CD8-positive, alpha-beta memory T cell (primary cell): Measurements from ENCODE around the gene CNDP1. TPM values are rescaled to one million over a fixed set of nuclear protein-coding genes. Genes with fewer than 3 reads are reported as not detected.

Experiments
- CTCF ChIA-PET: fragments of 350-600 bp; sonication (Branson Sonifier 250); formaldehyde crosslinking; loops from one replicate; lab custom pipeline; 2021; ENCODE audit warnings: antibody characterized with exemption; lab: Charles Lee
- POLR2A ChIA-PET: fragments of 350-600 bp; sonication (Branson Sonifier 250); formaldehyde crosslinking; loops from one replicate; lab custom pipeline; 2021; ENCODE audit warnings: antibody characterized with exemption; lab: Charles Lee
- DNase-seq, 5 donors: peaks; one replicate each; pipeline versions ENCODE4 v3.0.0 to v3.0.0-alpha.2; 2020 to 2022; ENCODE audit warnings: mixed read lengths in 1 of 5
- H3K27ac ChIP-seq: one replicate; pipeline ENCODE4 v1.7.0; 2013; ENCODE audit warnings: low read depth, mild to moderate bottlenecking, low read length, moderate library complexity
- H3K27me3 ChIP-seq: 2 replicates; pipeline ENCODE4 v1.7.0; 2013; ENCODE audit warnings: low read length, mild to moderate bottlenecking; ENCODE audit not compliant: insufficient read depth, poor library complexity, severe bottlenecking
- H3K36me3 ChIP-seq: 2 replicates; pipeline ENCODE4 v1.7.0; 2013; ENCODE audit warnings: mild to moderate bottlenecking, low read length, moderate library complexity; ENCODE audit not compliant: insufficient read depth
- H3K4me1 ChIP-seq: 2 replicates; pipeline ENCODE4 v1.7.0; 2013; ENCODE audit warnings: mild to moderate bottlenecking, low read length, moderate library complexity; ENCODE audit not compliant: insufficient read depth
- H3K4me3 ChIP-seq: 2 replicates; pipeline ENCODE4 v1.7.0; 2013; ENCODE audit warnings: mild to moderate bottlenecking, low read length
- H3K9me3 ChIP-seq: 2 replicates; pipeline ENCODE4 v1.7.0; 2013; ENCODE audit warnings: mild to moderate bottlenecking, low read length
- H3K27ac Mint-ChIP-seq, 8 donors: one replicate each; pipeline ENCODE4 v1.8.0; 2020 to 2021; ENCODE audit warnings: mixed read lengths in 8 of 8, mild to moderate bottlenecking in 6 of 8, inconsistent platforms in 3 of 8, moderate library complexity in 3 of 8
- H3K27me3 Mint-ChIP-seq, 2 donors: one replicate each; pipeline ENCODE4 v1.8.0; 2020 to 2021; ENCODE audit warnings: mixed read lengths in 2 of 2, mild to moderate bottlenecking in 1 of 2, moderate library complexity in 1 of 2
- H3K36me3 Mint-ChIP-seq, 3 donors: one replicate each; pipeline ENCODE4 v1.8.0; 2020 to 2021; ENCODE audit warnings: mixed read lengths in 3 of 3, inconsistent platforms in 1 of 3, mild to moderate bottlenecking in 1 of 3
- H3K4me1 Mint-ChIP-seq, 3 donors: one replicate each; pipeline ENCODE4 v1.8.0; 2020 to 2021; ENCODE audit warnings: mixed read lengths in 3 of 3, inconsistent platforms in 1 of 3, mild to moderate bottlenecking in 1 of 3
- H3K4me3 Mint-ChIP-seq, 7 donors: one replicate each; pipeline ENCODE4 v1.8.0; 2020 to 2021; ENCODE audit warnings: mixed read lengths in 7 of 7, mild to moderate bottlenecking in 6 of 7, moderate library complexity in 4 of 7, inconsistent platforms in 2 of 7
- H3K9me3 Mint-ChIP-seq, 5 donors: one replicate each; pipeline ENCODE4 v1.8.0; 2020 to 2022; ENCODE audit warnings: mixed read lengths in 5 of 5, mild to moderate bottlenecking in 3 of 5, moderate library complexity in 2 of 5, inconsistent platforms in 1 of 5
- polyA plus RNA-seq: library from polyadenylated mRNA; unstranded; fragments of 300-500 nt; fragmentation: Illumina TruSeq; gene quantifications from one replicate; pipeline ENCODE4 v1.2.3, GENCODE V29; 2021
- total RNA-seq, 2 experiments: library from RNA; stranded (reverse); gene quantifications; one replicate each; pipeline ENCODE4 v1.2.3, GENCODE V29; 2021

CNDP1 gene
- total RNA-seq (under 1 TPM in 1 of 2 experiments, not detected in 1; 0.09 TPM), polyA plus RNA-seq (not detected)

GRCh38 chr18:74534150-74534969 lies at the start of gene CNDP1:
Gene CNDP1 (plus strand): TSS chr18:74534500. CDS start chr18:74534668, 168 bp downstream.
- no peak within 1 kb of the TSS for H3K4me3 Mint-ChIP-seq
- H3K27me3 Mint-ChIP-seq = peaks cover 0 to 14% of the 10 kb centered on the region in 2 donors
- Histone ChIP-seq H3K36me3 (no peaks in the 10 kb centered on the region), H3K4me3 (no peak within 1 kb of the TSS), H3K27me3 (no peaks in the 10 kb centered on the region), H3K27ac (no peak within 1 kb of the TSS), H3K4me1 (no peaks in the 10 kb centered on the region), H3K9me3 (no peaks in the 10 kb centered on the region)
- no peak for DNase-seq
- peaks cover 0 to 8% (median 8%) of the 10 kb centered on the region in 3 donors for H3K4me1 Mint-ChIP-seq
- peak within 1 kb of the TSS in 1 of 8 donors; percentile 18 for H3K27ac Mint-ChIP-seq
- ChIA-PET CTCF (no interaction called here), POLR2A (no interaction called here)
- H3K9me3 Mint-ChIP-seq = no peaks in the 10 kb centered on the region
- H3K36me3 Mint-ChIP-seq = no peaks in the 10 kb centered on the region

DNA sequence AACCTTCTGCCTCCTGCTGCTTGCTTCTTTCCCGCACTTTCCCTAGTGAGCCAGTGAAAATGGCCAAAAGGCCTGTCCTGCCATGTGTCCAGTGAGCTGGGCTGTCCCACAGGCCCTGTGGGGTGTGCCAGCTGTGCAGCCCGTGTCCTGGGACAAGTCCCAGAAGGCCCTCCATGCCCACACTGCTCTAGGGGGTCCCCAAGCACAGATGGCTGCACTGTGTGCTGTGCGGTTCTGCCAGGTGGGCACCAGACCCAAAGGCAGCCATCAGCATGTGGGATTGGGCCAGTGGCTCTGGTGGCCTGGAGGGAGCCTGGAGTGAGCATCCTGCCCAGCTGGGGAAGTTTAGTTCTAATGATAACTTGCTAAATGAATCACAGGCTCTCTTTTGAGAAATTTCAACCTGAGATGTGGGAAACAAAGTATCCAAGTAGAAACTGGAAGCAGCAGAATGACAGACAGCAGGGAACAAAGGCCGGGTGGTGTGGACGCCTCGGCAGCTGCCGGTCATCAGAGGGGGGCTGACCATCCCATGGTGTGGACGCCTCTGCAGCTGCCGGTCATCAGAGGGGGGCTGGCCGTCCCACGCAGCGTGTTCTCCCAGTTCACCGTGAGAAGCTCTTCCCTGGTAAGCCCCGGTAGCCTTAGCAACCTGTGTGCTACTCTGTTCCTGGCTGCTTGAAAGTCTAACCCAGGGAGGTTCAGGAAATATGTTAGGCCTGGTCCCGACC lies 48.0 kb upstream of the CNDP1 start:
- POLR2A ChIA-PET = no interaction called here
- Histone ChIP-seq H3K9me3 (no peaks in the 10 kb centered on the region), H3K36me3 (no peaks in the 10 kb centered on the region), H3K4me1 (peaks cover 10% of the 10 kb centered on the region), H3K27me3 (no peaks in the 10 kb centered on the region), H3K4me3 (no peak overlapping the region), H3K27ac (no peak overlapping the region)
- H3K4me1 Mint-ChIP-seq = peaks cover 14 to 18% (median 17%) of the 10 kb centered on the region in 3 donors
- peak overlapping the region in 1 of 8 donors; percentile 16 for H3K27ac Mint-ChIP-seq
- H3K4me3 Mint-ChIP-seq = no peak overlapping the region
- no peak for DNase-seq
- H3K9me3 Mint-ChIP-seq = no peaks in the 10 kb centered on the region
- CTCF ChIA-PET = interaction anchor here (1.9 kb wide), 1 partner anchor 8 kb away, joined by 7 read pairs; no protein-coding TSS in a partner anchor
- H3K27me3 Mint-ChIP-seq = peaks cover 2 to 8% of the 10 kb centered on the region in 2 donors
- no peaks in the 10 kb centered on the region for H3K36me3 Mint-ChIP-seq

DNA sequence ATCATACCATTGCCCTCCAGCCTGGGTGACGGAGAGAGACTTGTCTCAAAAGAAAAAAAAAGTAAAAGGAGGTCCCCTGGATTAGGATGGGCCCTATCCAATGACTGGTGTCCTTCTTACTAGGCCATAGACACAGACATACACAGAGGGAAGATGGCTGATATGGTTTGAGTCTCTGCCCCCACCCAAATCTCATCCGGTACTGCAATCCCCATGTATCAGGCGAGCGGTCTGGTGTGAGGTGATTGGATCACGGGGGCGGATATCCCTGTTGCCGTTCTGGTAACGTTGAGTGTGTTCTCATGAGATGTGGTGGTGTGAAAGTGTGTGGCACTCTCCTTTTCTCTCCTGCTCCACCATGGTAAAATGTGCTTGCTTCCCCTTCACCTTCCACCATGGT lies 45.9 kb upstream of the CNDP1 start:
- ChIA-PET CTCF (no interaction called here), POLR2A (no interaction called here)
- H3K9me3 Mint-ChIP-seq = no peaks in the 10 kb centered on the region
- Histone ChIP-seq H3K9me3 (no peaks in the 10 kb centered on the region), H3K4me1 (peaks cover 10% of the 10 kb centered on the region), H3K36me3 (no peaks in the 10 kb centered on the region), H3K27ac (no peak overlapping the region), H3K27me3 (no peaks in the 10 kb centered on the region), H3K4me3 (no peak overlapping the region)
- H3K27ac Mint-ChIP-seq = no peak overlapping the region
- H3K4me1 Mint-ChIP-seq = peaks cover 13 to 18% (median 14%) of the 10 kb centered on the region in 3 donors
- no peaks in the 10 kb centered on the region for H3K36me3 Mint-ChIP-seq
- no peak for DNase-seq
- H3K27me3 Mint-ChIP-seq = peaks cover 2 to 3% of the 10 kb centered on the region in 2 donors
- no peak overlapping the region for H3K4me3 Mint-ChIP-seq

GRCh38 chr18:74488864-74489263 lies 45.4 kb upstream of the CNDP1 start:
- no peaks in the 10 kb centered on the region for H3K9me3 Mint-ChIP-seq
- no peak for DNase-seq
- ChIA-PET POLR2A (no interaction called here), CTCF (no interaction called here)
- H3K27me3 Mint-ChIP-seq = peaks cover 2 to 3% of the 10 kb centered on the region in 2 donors
- H3K36me3 Mint-ChIP-seq = no peaks in the 10 kb centered on the region
- H3K4me3 Mint-ChIP-seq = no peak overlapping the region
- no peaks in the 10 kb centered on the region for H3K36me3 ChIP-seq
- H3K9me3 ChIP-seq = no peaks in the 10 kb centered on the region
- peaks cover 10% of the 10 kb centered on the region for H3K4me1 ChIP-seq
- H3K27me3 ChIP-seq = no peaks in the 10 kb centered on the region
- H3K27ac ChIP-seq = no peak overlapping the region
- H3K4me1 Mint-ChIP-seq = peaks cover 14 to 18% (median 18%) of the 10 kb centered on the region in 3 donors
- H3K27ac Mint-ChIP-seq = no peak overlapping the region
- no peak overlapping the region for H3K4me3 ChIP-seq

- Histone ChIP-seq H3K4me3 (no peak overlapping the region), H3K27ac (no peak overlapping the region), H3K4me1 (peaks cover 7% of the 10 kb centered on the region), H3K27me3 (no peaks in the 10 kb centered on the region), H3K36me3 (no peaks in the 10 kb centered on the region), H3K9me3 (no peaks in the 10 kb centered on the region)
- no peak for DNase-seq
- Mint-ChIP-seq H3K27ac (peak overlapping the region in 1 of 8 donors; percentile 36), H3K27me3 (peaks cover 0 to 3% of the 10 kb centered on the region in 2 donors), H3K9me3 (no peaks in the 10 kb centered on the region), H3K36me3 (no peaks in the 10 kb centered on the region), H3K4me3 (no peak overlapping the region), H3K4me1 (peaks cover 10 to 16% (median 15%) of the 10 kb centered on the region in 3 donors)
- ChIA-PET CTCF (no interaction called here), POLR2A (no interaction called here)
Observed at GRCh38 chr18:74489676-74490075, 44.6 kb upstream of the CNDP1 start.

DNA sequence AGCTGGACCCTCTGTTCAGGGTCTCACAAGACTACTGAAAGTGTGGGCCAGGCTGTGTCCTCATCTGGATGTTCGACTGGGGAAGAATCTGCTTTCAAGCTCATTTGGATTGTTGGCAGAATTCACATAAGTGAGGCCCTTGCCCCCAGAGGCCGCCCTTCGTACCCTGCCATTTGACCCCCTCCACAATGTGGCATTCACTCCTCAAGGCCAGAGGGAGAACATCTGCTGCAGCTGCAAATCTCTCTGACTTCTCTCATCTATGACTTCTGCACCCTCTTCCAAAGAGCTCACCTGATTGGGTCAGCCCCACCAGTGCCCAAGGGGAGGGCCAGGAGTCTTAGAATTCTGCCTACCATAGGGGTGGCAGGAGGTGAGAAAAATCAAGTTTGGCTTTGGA lies 42.0 kb upstream of the CNDP1 start:
- Histone ChIP-seq H3K27me3 (no peaks in the 10 kb centered on the region), H3K4me3 (no peak overlapping the region), H3K36me3 (no peaks in the 10 kb centered on the region), H3K27ac (no peak overlapping the region), H3K4me1 (peaks cover 7% of the 10 kb centered on the region), H3K9me3 (no peaks in the 10 kb centered on the region)
- ChIA-PET POLR2A (no interaction called here), CTCF (interaction anchor here (0.9 to 7.7 kb wide), 4 partner anchors 59 to 138 kb away, joined by 4 to 156 read pairs (median 8); no protein-coding TSS in a partner anchor)
- Mint-ChIP-seq H3K27me3 (peaks cover 2 to 3% of the 10 kb centered on the region in 2 donors), H3K9me3 (no peaks in the 10 kb centered on the region), H3K4me3 (no peak overlapping the region), H3K27ac (peak overlapping the region in 1 of 8 donors; percentile 26), H3K4me1 (peaks cover 12 to 23% (median 15%) of the 10 kb centered on the region in 3 donors), H3K36me3 (peaks cover 0 to 10% (median 0%) of the 10 kb centered on the region in 3 donors)
- DNase-seq = no peak

GRCh38 chr18:74493689-74494088 lies 40.6 kb upstream of the CNDP1 start:
- H3K27ac ChIP-seq = no peak overlapping the region

More at GRCh38 chr18:74493689-74494088, 40.6 kb upstream of the CNDP1 start:
- peaks cover 0 to 11% (median 0%) of the 10 kb centered on the region in 3 donors for H3K36me3 Mint-ChIP-seq
- DNase-seq = peak; percentile 34 to 82 (median 60)
- peaks cover 23 to 37% (median 30%) of the 10 kb centered on the region in 3 donors for H3K4me1 Mint-ChIP-seq
- H3K27me3 ChIP-seq = no peaks in the 10 kb centered on the region
- no peaks in the 10 kb centered on the region for H3K9me3 Mint-ChIP-seq
- peaks cover 21% of the 10 kb centered on the region for H3K4me1 ChIP-seq
- H3K36me3 ChIP-seq = no peaks in the 10 kb centered on the region
- H3K9me3 ChIP-seq = no peaks in the 10 kb centered on the region
- H3K4me3 Mint-ChIP-seq = peak overlapping the region in 2 of 7 donors; percentile 18 to 43
- H3K4me3 ChIP-seq = no peak overlapping the region
- H3K27me3 Mint-ChIP-seq = peaks cover 2 to 3% of the 10 kb centered on the region in 2 donors
- peak overlapping the region; percentile 8 to 97 (median 82) for H3K27ac Mint-ChIP-seq
- POLR2A ChIA-PET = interaction anchor here (0.8 to 1.1 kb wide), 3 partner anchors 120 to 141 kb away, joined by 3 to 5 read pairs (median 3); no protein-coding TSS in a partner anchor
- CTCF ChIA-PET = interaction anchor here (0.6 to 7.7 kb wide), 36 partner anchors 8 to 300 kb away, joined by 3 to 156 read pairs (median 4); no protein-coding TSS in a partner anchor
